ENCODE measurements around the gene GGN.
"Not testable (repeated sequence)": the region's sequence is repeated elsewhere in the genome, so short reads cannot be mapped to it uniquely, and the experiment has no call there.

The GGN gene

GRCh38 chr19:38362076-38362945 is 25.5 kb downstream of the GGN start:
- peak; percentile 33 to 36 for DNase-seq (ENCODE audit: low read depth in 2 of 2)

- peak in 1 of 2 donors; percentile 36 for DNase-seq (ENCODE audit: low read depth in 2 of 2)
Measured at GRCh38 chr19:38361633-38362075, 26.2 kb downstream of the GGN start.

- no peak for DNase-seq (ENCODE audit: low read depth in 2 of 2)
Measured at GRCh38 chr19:38360839-38361631, 26.8 kb downstream of the GGN start.

- no peak for DNase-seq (ENCODE audit: low read depth in 2 of 2)
Measured at GRCh38 chr19:38360351-38360750, 27.5 kb downstream of the GGN start.

- no peak for DNase-seq (ENCODE audit: low read depth in 2 of 2)
Measured at GRCh38 chr19:38359242-38360021, 28.4 kb downstream of the GGN start.

- no peak for DNase-seq (ENCODE audit: low read depth in 2 of 2)
Measured at GRCh38 chr19:38358071-38358470, 29.8 kb downstream of the GGN start.

- DNase-seq (ENCODE audit: low read depth in 2 of 2), result no peak
Measured at GRCh38 chr19:38355728-38356725, 31.8 kb downstream of the GGN start.

GRCh38 chr19:38352611-38353010 is 35.2 kb downstream of the GGN start:
- no peak for DNase-seq (ENCODE audit: low read depth in 2 of 2)

GRCh38 chr19:38351865-38352395 is 35.9 kb downstream of the GGN start:
- no peak for DNase-seq (ENCODE audit: low read depth in 2 of 2)

GRCh38 chr19:38350883-38351282 is 37.0 kb downstream of the GGN start:
- no peak for DNase-seq (ENCODE audit: low read depth in 2 of 2)

GRCh38 chr19:38346837-38347236 is 41.0 kb downstream of the GGN start:
- no peak for DNase-seq (ENCODE audit: low read depth in 2 of 2)

- no peak for DNase-seq (ENCODE audit: low read depth in 2 of 2)
Measured at GRCh38 chr19:38340927-38341326, 46.9 kb downstream of the GGN start.

GRCh38 chr19:38339011-38339410 is 48.8 kb downstream of the GGN start:
- DNase-seq (ENCODE audit: low read depth in 2 of 2), result not testable (repeated sequence)

- no peak for DNase-seq (ENCODE audit: low read depth in 2 of 2)
Measured at GRCh38 chr19:38337360-38337653, 50.5 kb downstream of the GGN start.

- peak; percentile 88 to 92 for DNase-seq (ENCODE audit: low read depth in 2 of 2)
Measured at GRCh38 chr19:38336638-38337359, 51.0 kb downstream of the GGN start.

GRCh38 chr19:38335949-38336637 is 51.7 kb downstream of the GGN start:
- DNase-seq (ENCODE audit: low read depth in 2 of 2), result peak; percentile 78 to 92

Measured in stimulated activated CD8-positive, alpha-beta memory T cell treated with anti-CD3 and anti-CD28 coated beads, Interleukin-2, amount 100 ng/mL, for 1 hour (primary cell).